COR-L47 (cell line): ENCODE results near the gene FBXL14.
"Not testable (repeated sequence)": the region's sequence is repeated elsewhere in the genome, so short reads cannot be mapped to it uniquely, and the experiment has no call there.

Experiments used
- DNase-seq: peaks from one replicate; lab custom pipeline; 2025; lab: John Stamatoyannopoulos, UW

Gene FBXL14

DNA sequence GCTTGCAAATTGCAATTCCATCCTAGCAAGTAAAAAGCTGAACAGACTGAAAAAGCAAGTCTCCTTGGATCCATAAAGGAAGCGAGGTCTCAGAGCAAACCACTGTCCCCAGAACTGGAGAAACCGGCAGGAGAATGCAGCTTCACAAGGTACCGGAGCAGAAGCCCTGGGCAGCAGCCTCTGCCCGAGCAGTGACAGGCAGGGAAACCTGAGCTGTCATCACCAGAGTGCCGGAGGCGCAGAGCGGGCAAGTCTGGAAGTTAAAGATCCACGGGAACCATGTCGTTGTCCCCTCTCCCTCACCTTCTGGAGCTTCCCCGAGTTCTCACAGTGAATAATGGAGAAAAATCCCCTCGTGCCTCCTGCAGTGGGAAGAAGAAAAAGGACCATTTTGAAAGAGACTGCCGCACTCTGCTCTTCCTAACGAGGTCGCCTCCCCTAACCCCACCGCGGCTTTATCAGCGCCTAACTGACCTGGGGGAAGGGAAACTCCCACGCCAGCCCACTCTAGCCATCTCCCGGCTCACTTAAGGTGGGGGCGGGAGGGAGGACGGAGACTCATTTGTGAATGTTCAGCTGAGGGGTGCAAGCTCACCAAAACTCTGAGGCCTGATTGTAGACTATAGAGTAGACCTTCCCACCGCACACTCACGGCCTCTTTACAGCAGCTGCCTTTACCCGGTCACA is 27.8 kb downstream of the FBXL14 start:
- no peak for DNase-seq

DNA sequence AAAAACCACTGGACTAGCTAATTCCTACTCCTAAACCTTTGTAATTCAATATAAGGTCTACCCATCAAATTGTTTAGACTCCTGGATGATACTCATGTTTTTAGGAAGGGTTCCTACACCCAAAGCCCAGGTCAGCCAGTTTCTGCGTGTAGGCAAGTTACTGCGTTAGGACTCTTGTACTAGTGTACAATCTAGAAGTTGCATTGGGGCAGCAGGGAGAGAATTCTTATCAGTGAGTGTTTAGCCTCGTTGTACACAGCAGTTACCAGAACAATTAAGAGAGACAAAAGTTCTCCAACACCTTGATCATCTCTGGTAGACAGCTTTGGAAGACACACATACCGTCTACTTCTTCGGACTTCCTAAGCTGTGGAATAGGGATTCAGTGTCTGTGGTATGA is 29.2 kb downstream of the FBXL14 start:
- no peak for DNase-seq

DNA sequence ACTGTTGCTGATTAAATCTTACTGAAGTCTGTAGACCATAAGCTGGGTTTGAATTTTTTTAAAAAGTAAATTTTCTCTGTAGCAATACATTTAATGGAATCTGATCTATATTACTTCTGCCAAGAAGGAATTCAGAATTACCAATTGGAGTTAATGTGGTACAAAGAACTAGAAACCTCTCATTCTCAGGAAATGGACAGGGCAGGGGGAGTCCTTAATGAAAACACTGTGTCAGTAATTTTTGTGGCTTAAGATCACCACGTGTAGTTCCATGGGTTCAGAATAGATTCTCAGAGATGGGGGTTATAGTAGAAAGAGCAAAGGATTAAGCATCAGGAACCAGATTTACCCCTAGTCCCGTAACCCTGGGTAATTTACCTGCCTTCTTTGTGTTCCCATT is 30.3 kb downstream of the FBXL14 start:
- DNase-seq: no peak

DNA sequence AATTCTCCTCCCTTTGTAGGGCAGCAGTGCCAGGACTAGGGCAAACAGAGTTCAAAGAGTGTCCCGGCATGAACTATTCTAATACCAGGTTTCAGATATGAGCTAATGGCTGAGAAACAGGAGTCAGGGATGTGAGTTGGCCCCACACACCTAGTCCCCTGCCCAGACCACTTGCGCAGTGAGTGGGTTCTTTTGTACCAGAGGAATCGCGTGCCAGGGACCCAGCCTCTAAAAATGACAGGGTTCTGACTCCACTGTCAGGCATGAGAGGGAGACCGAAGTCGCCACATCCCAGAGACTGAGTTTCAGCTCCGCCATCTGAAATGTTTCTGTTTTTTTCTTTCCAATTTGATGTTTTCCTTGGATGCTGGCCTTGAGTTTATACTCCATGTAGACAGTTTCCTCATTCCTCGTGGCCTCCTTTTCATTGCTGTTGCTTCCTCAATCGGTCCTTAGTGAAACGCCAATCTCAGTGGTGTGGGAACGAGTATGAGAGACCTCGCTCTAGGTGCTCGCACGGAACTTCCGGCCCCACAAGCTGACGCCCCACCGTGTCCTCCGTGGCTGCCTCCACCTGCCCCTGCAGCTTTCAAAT is 31.5 kb downstream of the FBXL14 start:
- DNase-seq: no peak

DNA sequence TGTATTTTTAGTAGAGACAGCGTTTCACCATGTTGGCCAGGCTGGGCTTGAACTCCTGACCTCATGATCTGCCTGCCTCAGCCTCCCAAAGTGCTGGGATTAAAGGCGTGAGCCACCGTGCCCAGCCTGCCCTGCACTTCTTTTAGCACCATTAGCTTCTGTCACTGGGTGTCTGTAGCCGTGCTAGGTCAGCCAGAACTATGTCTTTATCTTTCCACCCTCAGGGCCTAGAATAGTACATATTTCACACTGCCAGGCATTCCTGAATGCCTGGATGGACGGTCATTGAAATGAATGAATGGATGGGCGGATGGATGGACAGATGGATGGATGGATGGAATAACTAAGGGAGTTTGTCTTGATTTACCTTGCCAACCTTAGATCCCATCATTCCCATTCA is 33.7 kb downstream of the FBXL14 start:
- DNase-seq: no peak

DNA sequence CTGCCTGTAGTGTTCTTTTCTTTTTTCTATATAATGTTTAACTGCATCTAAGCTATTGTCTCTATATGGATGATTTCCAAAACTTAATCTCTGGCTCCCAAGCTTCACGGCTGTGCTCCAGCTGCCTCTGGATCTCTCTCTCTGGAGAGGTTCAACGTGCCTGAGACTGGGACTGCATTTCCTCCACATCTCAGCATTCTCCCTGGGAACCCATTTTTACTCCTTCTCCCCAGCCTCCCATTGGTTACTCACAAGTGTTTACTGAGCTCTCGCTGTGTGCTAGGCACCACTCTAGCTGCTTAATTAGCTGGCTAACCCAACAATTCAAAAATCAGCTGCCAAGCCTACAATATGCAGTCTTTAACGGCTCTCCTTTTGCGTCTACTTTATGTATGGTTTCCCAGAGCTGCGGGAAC is 34.7 kb downstream of the FBXL14 start:
- DNase-seq: peak; percentile 29

DNA sequence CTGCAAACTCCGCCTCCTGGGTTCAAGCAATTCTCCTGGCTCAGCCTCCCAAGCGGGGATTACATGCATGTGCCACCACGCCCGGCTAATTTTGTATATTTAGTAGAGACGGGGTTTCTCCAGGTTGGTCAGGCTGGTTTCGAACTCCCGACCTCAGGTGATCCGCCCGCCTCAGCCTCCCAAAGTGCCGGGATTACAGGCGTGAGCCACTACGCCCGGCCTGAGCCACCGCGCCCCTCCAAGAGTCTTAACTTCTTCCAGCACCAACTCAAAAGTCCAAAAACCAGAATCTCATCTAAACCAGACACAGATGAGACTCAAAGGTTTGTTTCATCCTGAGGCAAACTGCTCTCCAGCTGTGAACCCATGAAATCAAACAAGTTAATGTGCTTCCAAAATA is 36.3 kb downstream of the FBXL14 start:
- not testable (repeated sequence) for DNase-seq

DNA sequence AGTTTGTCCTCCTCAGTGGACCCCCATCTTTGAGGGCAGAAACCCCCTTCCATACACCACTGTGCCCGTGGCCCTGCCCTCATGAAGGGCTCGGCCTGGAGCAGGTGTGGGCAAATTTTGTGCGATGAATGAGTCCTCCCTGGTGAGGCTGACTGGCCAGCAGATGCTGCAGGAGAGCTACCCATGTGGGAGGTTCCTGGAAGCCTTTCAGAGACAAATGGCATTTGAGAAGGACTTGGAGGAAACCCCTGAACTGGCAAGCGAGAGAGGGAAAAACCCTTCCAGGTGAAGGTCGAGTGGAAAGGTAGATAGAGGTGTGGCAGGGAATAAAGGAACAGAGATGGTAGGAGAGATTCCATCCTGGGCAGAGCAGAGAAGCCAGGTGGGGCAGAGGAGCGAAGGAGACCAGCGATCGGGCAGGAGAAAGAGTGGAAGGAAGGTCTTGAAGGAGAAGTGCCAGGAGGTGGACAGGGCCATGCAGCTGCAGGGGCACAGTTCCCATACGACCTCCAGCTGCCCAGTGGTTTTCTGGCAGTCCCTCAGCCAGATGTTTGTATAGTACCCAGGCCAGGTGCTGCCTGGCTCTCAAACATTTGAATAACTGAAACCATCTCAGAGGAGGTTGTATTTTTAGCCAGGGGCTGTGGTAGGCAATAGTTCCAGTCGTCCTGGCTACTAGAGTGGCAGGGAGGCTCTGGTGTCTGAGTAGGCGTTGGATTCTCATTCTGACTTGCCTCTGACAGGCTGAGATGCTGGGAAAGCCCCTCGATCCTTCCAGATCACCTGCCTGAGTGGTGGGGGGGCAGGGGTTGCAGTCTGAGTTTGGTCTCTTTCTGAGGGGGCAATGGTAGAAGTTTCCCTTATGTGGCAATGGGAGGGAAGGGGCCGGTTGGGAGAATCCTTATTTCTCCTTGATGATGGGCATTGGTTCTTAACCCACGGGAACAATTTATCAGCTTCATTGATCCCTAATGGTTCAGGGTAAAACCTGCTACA is 40.1 kb downstream of the FBXL14 start:
- DNase-seq: no peak

DNA sequence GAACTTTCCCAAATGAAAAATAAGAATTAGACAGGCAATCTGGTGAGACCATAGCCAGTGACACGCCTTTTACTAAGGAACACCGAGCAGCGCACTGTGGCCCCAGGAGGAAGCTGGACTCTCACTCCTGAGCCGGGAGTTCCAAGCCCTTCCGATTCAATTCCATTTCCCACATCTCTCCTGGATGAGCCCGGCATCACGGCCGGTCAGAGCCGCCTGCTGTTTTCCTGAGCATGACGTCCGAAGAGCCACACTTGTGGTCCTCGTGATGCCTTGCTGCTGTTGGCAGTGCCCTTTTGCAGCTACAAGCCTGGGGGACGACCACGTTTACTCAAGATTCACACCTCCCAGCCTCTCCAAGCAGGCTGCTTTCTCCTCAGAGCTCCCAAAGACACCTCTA is 40.8 kb downstream of the FBXL14 start:
- DNase-seq: no peak

DNA sequence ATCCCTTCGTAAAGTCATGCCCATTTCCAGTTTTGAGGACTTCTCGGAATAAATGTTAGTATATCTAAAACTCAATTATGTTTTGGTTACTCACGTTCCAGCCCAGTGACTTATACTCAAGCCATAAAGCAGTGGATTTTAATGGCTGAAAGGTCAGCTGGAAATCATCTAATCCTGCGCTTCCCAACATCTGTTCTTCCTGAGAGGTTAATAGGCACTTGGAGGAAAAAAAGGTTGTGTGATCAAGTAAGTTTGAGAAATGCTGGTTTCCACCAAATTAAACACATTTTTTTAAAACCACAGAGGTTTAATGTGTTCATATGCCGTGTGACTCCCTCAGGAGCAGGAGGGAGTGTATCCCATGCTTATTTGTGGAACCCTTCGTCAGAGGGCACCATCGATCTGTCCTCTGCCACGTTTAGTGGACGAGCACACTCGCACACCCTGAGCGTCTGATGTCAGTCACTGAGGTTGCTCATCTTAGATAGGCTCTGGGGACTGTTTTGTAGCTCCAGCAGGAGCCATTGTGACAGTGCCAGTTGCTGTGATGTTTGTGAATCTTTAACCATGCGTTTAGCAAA is 41.4 kb downstream of the FBXL14 start:
- DNase-seq: no peak

DNA sequence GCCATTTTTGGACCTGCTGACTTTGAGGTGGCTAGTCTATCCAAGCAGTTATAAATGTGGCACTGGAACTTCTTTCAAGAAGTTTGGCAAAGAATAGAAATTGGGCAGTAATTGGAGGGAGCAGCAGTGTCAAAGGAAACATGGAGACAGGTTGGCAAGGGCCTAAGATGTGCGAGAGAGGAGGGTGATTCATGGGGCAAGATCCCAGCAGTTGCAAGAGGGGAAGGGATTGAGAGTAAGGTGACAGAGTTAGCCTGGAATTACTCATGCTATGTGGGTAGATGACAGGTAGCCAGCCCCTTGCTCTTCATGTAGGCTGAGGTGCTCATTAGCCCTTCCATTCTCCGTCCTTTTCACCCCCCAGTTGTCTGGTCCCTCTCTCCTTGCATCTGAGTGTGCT is 42.2 kb downstream of the FBXL14 start:
- no peak for DNase-seq

DNA sequence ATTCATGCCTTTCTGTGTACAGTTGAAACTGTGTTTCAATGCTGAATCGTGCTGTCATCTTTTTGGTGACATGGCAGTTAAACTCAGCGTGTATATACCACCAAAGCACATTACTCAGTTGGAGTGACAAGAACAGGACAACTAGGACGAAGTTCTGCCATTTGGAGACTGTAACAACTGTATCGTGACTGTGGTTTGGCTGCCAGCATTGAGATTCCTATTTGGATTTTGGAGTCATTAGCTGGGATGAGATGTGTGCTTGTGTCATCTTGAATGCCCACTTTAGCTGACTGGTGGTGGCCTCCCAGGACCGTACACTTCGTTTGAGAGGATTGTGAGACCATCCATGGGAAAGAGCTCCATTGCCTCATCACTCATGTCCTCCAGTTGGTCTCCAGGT is 42.9 kb downstream of the FBXL14 start:
- DNase-seq: no peak

DNA sequence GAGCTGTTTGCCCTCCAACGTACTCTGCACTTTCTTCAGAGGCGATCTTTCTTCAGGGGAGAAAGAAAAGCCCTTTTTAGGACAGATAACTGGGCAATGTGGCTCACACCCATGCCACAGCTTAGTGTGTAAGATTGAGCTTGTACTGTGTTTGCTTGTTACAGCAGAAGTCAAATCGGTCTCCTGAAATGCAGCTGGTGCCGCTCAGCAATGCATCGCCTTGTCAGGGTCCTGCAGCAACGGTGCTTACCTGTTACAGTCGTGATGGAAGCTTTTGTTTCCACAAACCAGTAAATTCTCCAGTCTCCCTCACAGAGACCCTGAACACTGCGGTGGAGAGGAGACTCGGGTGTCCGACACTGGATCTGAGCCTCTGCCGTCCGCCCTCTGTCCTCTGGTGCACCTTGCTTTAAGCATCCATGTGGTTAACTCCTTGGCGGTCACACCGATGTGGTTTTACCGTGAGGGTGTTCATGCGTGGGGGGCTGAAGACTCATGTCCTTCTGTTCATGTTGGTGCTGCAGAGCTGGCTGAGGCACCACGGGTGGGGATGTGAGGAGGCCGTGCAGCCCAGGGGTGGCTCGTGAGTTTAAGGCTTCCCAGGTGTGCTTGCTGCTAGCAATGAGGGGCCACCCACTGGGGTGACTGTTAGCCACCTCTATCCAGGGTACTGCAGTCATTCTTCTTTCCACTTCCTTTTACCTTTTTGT is 47.3 kb downstream of the FBXL14 start:
- no peak for DNase-seq

DNA sequence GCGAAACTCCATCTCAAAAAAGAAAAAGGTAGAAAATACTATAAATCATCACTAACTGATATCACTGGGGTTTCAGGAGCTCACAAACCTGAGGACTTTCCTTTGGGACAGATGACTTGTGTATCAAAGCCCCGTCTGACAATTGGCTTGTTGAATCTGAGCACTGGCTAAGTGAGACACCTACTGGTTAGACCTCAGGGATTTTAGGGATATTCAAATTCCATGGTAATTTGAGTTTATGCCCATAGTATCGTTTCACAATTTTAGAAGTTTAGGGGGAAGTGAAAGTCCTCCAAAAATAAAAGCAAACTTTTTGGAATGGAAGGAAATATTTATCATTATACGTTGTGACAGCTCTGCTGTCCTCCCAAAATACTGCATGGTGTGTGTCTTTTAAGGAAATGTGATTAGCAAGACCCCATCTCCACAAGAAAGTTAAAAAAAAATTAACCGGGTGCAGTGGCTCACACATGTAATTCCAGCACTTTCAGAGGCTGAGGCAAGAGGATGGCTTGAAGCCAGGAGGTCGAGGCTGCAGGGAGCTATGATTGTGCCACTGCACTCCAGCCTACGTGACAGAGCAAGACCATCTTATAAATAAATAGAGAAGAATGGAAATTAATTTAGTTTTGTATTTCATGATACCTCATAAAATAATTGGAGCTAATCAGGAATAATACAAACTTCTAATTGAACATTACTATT is 49.2 kb downstream of the FBXL14 start:
- DNase-seq: peak; percentile 46

DNA sequence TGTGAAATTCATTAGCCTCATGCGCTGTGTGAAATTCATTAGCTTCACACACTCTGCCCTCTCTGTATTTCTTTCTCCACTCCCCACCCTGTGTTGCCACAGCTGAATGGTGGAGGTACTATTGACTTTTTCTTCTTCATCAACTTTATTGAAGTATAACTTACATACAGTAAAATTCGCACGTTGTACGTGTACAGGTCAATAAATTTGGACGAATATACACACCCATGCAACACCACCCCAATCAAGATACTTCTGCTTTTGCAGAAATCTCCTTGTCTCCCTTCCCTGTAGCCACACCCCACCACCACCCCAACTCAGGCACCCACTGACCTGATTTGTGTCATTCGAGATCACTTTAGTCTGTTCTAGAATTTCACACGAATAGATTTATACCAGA is 51.8 kb downstream of the FBXL14 start:
- DNase-seq: no peak

DNA sequence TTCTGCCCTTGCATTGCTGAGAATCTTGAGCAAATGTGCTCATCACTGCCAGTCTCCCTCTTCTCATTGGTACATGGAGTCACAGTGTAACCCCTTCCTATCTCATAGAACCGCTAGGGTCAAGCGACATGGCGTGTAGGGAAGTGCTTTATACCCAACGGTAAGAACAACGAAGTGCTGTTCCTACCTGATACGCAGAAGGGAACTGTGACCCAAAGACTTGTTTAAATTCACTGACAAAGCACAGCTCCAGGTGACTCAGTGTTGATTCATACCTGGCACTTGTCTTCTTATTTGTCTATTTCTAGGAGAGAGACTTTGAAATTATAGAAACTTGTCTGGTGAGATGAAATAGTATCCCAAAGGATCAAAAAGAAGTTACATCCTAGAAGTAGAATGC is 53.7 kb downstream of the FBXL14 start:
- DNase-seq: no peak

DNA sequence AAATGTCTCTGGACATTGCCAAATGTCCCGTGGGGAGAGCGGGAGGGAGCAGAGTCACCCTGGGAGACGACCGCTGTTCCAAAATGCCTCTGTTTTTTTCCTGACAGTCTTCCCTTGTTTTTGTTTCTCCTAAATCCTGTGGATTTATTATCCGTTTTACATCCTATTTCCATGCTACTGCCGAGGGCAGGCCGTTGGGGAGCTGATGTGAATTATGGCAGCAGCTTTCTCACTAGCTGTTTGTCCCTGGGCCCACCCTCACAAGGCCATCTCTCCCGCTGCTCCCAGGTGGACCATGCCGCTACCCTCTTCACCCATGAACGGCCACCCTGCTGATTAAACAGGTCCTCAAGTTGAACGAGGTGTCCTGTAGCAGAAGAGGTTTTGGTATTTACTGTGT is 55.2 kb downstream of the FBXL14 start:
- no peak for DNase-seq

DNA sequence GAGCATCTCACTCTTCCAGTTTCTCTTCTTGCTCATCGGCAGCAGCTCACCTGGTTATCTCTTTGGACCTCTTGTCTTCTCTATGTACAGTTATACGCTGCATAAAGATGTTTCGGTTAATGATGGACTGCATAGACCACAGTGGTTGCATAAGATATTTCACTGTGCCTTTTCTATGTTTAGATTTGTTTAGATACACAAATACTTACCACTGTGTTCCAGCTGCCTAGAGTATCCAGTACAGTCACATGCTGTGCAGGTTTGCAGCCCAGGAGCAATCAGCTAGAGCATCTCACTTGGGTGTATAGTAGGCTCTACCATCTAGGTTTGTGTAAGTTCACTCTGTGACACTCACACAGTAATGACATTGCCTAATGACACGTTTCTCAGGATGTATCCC is 57.6 kb downstream of the FBXL14 start:
- DNase-seq: no peak

DNA sequence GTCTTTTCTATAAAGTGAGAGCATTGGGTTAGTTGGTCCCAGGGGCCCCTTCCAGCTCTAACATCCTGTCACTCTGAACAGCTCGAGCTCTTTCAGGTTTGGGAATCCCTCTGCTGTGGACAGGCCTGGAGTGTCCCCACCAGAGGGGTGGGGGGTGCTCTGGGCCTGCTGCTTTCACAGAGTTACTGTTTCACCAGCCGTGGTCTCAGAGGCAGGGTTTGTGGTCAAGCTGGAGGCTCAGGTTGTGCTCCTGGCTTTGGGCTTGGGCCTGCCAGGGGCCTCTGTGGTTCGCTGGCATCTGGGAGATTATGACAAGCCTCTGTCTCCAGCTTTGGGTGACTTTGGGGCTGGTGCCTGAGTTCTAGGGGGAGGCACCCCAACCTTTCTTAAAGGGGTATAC is 59.6 kb downstream of the FBXL14 start:
- DNase-seq: no peak

DNA sequence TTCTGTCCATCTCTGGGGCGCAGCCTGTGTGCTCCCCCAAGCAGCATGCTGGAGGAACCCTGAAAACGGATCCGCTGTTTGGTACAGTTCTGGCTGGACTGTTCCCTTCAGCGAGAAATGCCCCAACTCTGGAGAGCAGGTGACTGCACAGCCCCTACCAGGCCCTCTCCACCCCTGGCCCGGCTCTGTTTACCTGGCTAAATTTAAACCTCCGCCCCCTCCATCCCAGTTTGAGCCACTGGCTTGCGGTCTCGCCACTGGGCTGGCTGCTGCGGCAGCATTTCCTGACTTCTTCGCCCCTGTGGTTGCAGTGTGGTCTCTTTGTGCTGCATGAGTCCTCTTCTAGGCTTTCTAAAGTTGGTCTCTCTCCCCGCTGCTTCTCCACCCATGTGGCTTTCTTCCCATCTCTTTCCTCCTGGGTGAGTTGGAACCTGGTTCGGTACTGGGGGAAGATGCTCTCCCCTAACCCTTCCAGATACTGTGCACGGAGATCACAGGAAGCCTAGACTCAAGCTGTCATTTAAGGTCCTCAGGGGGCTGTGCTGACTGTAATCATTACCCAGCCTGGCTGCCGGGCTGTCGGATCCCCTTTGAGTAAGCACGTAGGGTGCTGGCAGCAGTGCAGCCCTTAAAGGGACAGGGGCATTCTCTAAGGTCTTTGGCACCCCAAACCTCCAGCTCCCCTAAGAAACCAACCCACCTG is 60.6 kb downstream of the FBXL14 start:
- no peak for DNase-seq

DNA sequence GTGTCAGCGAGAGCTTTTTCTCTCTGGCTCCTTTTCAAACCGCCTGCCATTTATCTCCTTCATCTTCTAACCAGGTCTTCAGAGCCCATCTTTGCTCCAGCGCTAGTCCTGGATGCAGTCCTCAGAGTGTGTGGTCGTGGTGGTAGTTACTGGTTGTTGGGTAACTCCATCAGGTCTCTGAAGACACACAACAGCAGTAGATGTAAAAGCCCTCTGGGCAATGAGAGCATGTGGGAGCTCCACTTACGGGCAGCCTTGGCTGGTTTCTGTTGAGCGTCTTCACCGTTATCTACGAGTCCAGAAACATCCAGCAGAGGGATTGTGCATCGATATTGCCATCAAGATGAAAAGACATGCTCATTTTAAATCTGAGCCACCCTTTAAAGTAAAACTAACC is 61.2 kb downstream of the FBXL14 start:
- DNase-seq: no peak
